PC-9 (cell line): ENCODE data around the gene SKIDA1.

ENCODE experiments used
- EZH2 ChIP-seq: fragments of 200-600 bp; sonication (generic); IDR thresholded peaks from 2 replicates; pipeline ENCODE4 v1.8.0; 2017; ENCODE audit warnings: antibody characterized with exemption, low read depth
- TF ChIP-seq, protein P1 (sequence below): fragments of 200-600 bp; sonication (generic); conservative IDR thresholded peaks from 2 replicates; pipeline ENCODE4 v1.6.1; 2017; ENCODE audit warnings: mixed run types, antibody characterized with exemption, mild to moderate bottlenecking, moderate library complexity

GRCh38 chr10:21479570-21480315 is 45.7 kb downstream of the SKIDA1 start:
- TF ChIP-seq, protein P1, sequence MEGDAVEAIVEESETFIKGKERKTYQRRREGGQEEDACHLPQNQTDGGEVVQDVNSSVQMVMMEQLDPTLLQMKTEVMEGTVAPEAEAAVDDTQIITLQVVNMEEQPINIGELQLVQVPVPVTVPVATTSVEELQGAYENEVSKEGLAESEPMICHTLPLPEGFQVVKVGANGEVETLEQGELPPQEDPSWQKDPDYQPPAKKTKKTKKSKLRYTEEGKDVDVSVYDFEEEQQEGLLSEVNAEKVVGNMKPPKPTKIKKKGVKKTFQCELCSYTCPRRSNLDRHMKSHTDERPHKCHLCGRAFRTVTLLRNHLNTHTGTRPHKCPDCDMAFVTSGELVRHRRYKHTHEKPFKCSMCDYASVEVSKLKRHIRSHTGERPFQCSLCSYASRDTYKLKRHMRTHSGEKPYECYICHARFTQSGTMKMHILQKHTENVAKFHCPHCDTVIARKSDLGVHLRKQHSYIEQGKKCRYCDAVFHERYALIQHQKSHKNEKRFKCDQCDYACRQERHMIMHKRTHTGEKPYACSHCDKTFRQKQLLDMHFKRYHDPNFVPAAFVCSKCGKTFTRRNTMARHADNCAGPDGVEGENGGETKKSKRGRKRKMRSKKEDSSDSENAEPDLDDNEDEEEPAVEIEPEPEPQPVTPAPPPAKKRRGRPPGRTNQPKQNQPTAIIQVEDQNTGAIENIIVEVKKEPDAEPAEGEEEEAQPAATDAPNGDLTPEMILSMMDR: no peak
- TF ChIP-seq EZH2: no peak
